Right renal pelvis (tissue), 4 donors: ENCODE data around the gene PLET1. TPM values are rescaled to one million over a fixed set of nuclear protein-coding genes. Genes with fewer than 3 reads are reported as not detected.

Experiments
- DNase-seq, 4 donors: peaks; one replicate each; pipeline ENCODE4 v3.0.0-alpha.2; 2013; ENCODE audit warnings: low read depth in 4 of 4, low spot score in 3 of 4, missing footprints in 1 of 4
- polyA plus RNA-seq, 4 donors: library from polyadenylated mRNA; unstranded; fragments of 120-200 nt; gene quantifications; one replicate each; pipeline ENCODE4 v1.2.1, GENCODE V29; 2013; ENCODE audit not compliant: insufficient read length in 4 of 4

The PLET1 gene
- polyA plus RNA-seq, 4 donors: 0.04 TPM; not detected in 3

GRCh38 chr11:112248201-112248600 is 12.5 kb downstream of the PLET1 start:
- no peak for DNase-seq

GRCh38 chr11:112247201-112247600 is 13.5 kb downstream of the PLET1 start:
- DNase-seq: no peak

- no peak for DNase-seq
These were observed 19.2 kb downstream of the PLET1 start for GRCh38 chr11:112241486-112241885.

GRCh38 chr11:112238041-112238440 is 22.6 kb downstream of the PLET1 start:
- no peak for DNase-seq

GRCh38 chr11:112237451-112237850 is 23.2 kb downstream of the PLET1 start:
- no peak for DNase-seq

GRCh38 chr11:112235750-112236390 is 24.8 kb downstream of the PLET1 start:
- no peak for DNase-seq

- DNase-seq: no peak
These were observed 28.7 kb downstream of the PLET1 start for GRCh38 chr11:112231952-112232351.

- no peak for DNase-seq
These were observed 30.8 kb downstream of the PLET1 start for GRCh38 chr11:112229746-112230433.

- DNase-seq: no peak
These were observed 31.5 kb downstream of the PLET1 start for GRCh38 chr11:112229159-112229558.

GRCh38 chr11:112228706-112229105 is 32.0 kb downstream of the PLET1 start:
- DNase-seq: no peak

- no peak for DNase-seq
These were observed 33.2 kb downstream of the PLET1 start for GRCh38 chr11:112227471-112227870.

- peak in 1 of 4 donors; percentile 44 for DNase-seq
These were observed 33.7 kb downstream of the PLET1 start for GRCh38 chr11:112226831-112227401.

GRCh38 chr11:112226062-112226830 is 34.4 kb downstream of the PLET1 start, which contains the start of gene PTS:
PTS (plus strand) TSS chr11:112226428; CDS start chr11:112226444, 16 bp downstream.
- DNase-seq: peak; percentile 78 to 84 (median 83)

GRCh38 chr11:112225753-112226061 is 35.0 kb downstream of the PLET1 start:
- no peak for DNase-seq

GRCh38 chr11:112223754-112224532 is 36.7 kb downstream of the PLET1 start:
- DNase-seq: no peak

- no peak for DNase-seq
These were observed 37.5 kb downstream of the PLET1 start for GRCh38 chr11:112223121-112223520.

GRCh38 chr11:112222303-112222702 is 38.4 kb downstream of the PLET1 start:
- DNase-seq: no peak

- no peak for DNase-seq
These were observed 39.3 kb downstream of the PLET1 start for GRCh38 chr11:112221274-112221835.

GRCh38 chr11:112219476-112220232 is 41.0 kb downstream of the PLET1 start:
- DNase-seq: peak; percentile 45 to 70 (median 70)
